ENCODE data around the gene OR10D3.

DNA sequence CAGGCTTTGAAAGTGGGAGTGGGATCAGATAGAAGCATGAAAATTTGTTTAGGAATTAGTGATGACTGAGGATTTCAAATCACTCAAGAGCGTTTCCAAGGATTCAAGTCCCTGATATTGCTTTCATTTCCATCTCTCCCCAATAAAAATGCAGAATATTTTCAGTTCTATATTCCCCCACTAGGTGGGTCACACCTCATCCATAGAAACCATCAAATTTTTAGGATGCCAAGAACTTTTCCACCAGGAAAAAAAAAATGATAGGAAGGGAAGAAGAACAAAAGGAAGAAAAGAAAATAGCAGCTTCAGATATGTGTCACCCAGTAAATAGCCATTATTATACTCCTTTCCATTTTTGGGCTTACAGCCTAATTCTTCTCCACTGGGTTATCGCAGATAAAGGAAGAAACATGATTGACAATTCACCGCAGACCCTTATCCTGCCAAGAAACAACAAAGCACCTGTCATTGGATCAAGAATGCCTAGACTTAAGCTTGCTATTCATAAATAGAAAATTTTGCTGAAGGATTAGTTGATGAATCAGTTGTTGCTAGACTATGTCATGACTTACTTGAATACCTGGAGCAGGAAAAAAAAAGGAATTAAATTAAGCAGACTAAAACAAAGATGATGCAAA, 30.3 kb upstream of the OR10D3 start:
- TF ChIP-seq, protein P1, sequence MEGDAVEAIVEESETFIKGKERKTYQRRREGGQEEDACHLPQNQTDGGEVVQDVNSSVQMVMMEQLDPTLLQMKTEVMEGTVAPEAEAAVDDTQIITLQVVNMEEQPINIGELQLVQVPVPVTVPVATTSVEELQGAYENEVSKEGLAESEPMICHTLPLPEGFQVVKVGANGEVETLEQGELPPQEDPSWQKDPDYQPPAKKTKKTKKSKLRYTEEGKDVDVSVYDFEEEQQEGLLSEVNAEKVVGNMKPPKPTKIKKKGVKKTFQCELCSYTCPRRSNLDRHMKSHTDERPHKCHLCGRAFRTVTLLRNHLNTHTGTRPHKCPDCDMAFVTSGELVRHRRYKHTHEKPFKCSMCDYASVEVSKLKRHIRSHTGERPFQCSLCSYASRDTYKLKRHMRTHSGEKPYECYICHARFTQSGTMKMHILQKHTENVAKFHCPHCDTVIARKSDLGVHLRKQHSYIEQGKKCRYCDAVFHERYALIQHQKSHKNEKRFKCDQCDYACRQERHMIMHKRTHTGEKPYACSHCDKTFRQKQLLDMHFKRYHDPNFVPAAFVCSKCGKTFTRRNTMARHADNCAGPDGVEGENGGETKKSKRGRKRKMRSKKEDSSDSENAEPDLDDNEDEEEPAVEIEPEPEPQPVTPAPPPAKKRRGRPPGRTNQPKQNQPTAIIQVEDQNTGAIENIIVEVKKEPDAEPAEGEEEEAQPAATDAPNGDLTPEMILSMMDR (IDR thresholded peaks at IDR 0.05; ENCODE audit: low read depth, low read length, poor library complexity, severe bottlenecking): no peak
- TF ChIP-seq EZH2phosphoT487 (IDR thresholded peaks at IDR 0.05; ENCODE audit: borderline replicate concordance, low read length): no peak

Measured in DOHH2 (cell line).